ENCODE data around the gene TMEM245. TPM values are rescaled to one million over a fixed set of nuclear protein-coding genes. Genes with fewer than 3 reads are reported as not detected.

Gene TMEM245
- total and polyA plus RNA-seq, 2 of the 13 experiments (the other 11 are each of a cell fraction or from before 2014, with no cell fraction given): 53.5 to 55.4 TPM

GRCh38 chr9:109012876-109013678 is 106.7 kb downstream of the TMEM245 start, which contains the start of gene CTNNAL1 (continued):
- TF ChIP-seq SIN3B (IDR thresholded peaks at IDR 0.05; ENCODE audit: low read length): no peak
- no peak for TF ChIP-seq SNAPC5 (CRISPR knock-in tag; IDR thresholded peaks at IDR 0.05; ENCODE audit: borderline replicate concordance)
- peak; percentile 69 for TF ChIP-seq ZFY (CRISPR knock-in tag; IDR thresholded peaks at IDR 0.05)
- no peak for TF ChIP-seq MLXIP (CRISPR knock-in tag; IDR thresholded peaks at IDR 0.05; ENCODE audit: borderline replicate concordance)
- TF ChIP-seq ZNF878 (CRISPR knock-in tag; IDR thresholded peaks at IDR 0.05): no peak
- no peak for TF ChIP-seq PAF1 (CRISPR knock-in tag; IDR thresholded peaks at IDR 0.05)
- TF ChIP-seq ZNF619 (CRISPR knock-in tag; IDR thresholded peaks at IDR 0.05): no peak
- TF ChIP-seq PRDM15 (CRISPR knock-in tag; IDR thresholded peaks at IDR 0.05): no peak
- no peak for TF ChIP-seq ZNF598 (CRISPR knock-in tag; IDR thresholded peaks at IDR 0.05; ENCODE audit: borderline replicate concordance)
- no peak for TF ChIP-seq HNF4G (IDR thresholded peaks at IDR 0.05; ENCODE audit: borderline replicate concordance, low read depth, low read length)
- no peak for TF ChIP-seq HNF4G (CRISPR knock-in tag; IDR thresholded peaks at IDR 0.05; ENCODE audit: borderline replicate concordance, low read depth)
- no peak for TF ChIP-seq ZZZ3 (CRISPR knock-in tag; IDR thresholded peaks at IDR 0.05; ENCODE audit: borderline replicate concordance)
- TF ChIP-seq SNRNP70 (IDR thresholded peaks at IDR 0.05; ENCODE audit: low read depth, low read length): no peak
- no peak for TF ChIP-seq TFDP1 (CRISPR knock-in tag; IDR thresholded peaks at IDR 0.05; ENCODE audit: borderline replicate concordance)
- TF ChIP-seq ZNF660 (CRISPR knock-in tag; IDR thresholded peaks at IDR 0.05; ENCODE audit: borderline replicate concordance, low read depth): no peak
- TF ChIP-seq HNRNPK (IDR thresholded peaks at IDR 0.05; ENCODE audit: low read depth, low read length, poor library complexity, severe bottlenecking): no peak
- no peak for TF ChIP-seq CENPT (CRISPR knock-in tag; IDR thresholded peaks at IDR 0.05; ENCODE audit: low read depth)
- TF ChIP-seq FOXO1 (CRISPR knock-in tag; IDR thresholded peaks at IDR 0.05): no peak
- no peak for TF ChIP-seq ZFAT (CRISPR knock-in tag; conservative IDR thresholded peaks at IDR 0.05)

All from HepG2 (cell line).